Measurements from ENCODE around the gene SSBP2. TPM values are rescaled to one million over a fixed set of nuclear protein-coding genes. Genes with fewer than 3 reads are reported as not detected.

Gene SSBP2
- total RNA-seq, 4 donors from 2014 or later = 45.3 to 83.1 (median 61.7) TPM

DNA sequence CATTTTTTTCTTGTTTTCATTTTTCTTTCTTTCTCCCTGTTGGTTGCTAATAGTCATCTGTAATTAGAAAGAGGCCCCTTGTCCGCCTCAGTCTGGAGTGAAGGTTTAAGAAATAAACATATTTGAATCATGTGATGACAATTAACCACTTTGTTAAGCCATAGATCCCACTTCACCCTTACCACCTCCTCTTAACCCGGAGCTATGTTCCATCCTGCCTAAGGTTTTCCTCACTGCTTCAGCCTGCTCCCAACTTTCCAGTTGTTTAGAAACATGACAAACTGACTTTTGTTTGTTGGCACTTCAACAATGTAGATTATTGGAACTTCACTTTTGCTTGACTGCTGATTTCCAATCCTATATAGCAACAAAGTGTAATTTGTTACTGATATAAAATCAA lies 37.4 kb upstream of the SSBP2 start:
- H3K4me3 ChIP-seq (ENCODE audit: low read depth, poor library complexity, severe bottlenecking) = no peak overlapping the region
- DNase-seq (ENCODE audit: low spot score in 2 of 2) = no peak
- intact Hi-C loops (cut with DNase I; ENCODE audit: low total_unique reads) = loop anchor here (5.0 to 10.0 kb wide), 2 partner anchors 36 to 66 kb away; partner anchors contain the start of gene SSBP2
- 24 to 47% methylated on average over 2 of the region's 2 CpGs for WGBS, 2 donors
- no peak for TF ChIP-seq POLR2A (IDR thresholded peaks at IDR 0.05)
- no peak for TF ChIP-seq CTCF (IDR thresholded peaks at IDR 0.05)

DNA sequence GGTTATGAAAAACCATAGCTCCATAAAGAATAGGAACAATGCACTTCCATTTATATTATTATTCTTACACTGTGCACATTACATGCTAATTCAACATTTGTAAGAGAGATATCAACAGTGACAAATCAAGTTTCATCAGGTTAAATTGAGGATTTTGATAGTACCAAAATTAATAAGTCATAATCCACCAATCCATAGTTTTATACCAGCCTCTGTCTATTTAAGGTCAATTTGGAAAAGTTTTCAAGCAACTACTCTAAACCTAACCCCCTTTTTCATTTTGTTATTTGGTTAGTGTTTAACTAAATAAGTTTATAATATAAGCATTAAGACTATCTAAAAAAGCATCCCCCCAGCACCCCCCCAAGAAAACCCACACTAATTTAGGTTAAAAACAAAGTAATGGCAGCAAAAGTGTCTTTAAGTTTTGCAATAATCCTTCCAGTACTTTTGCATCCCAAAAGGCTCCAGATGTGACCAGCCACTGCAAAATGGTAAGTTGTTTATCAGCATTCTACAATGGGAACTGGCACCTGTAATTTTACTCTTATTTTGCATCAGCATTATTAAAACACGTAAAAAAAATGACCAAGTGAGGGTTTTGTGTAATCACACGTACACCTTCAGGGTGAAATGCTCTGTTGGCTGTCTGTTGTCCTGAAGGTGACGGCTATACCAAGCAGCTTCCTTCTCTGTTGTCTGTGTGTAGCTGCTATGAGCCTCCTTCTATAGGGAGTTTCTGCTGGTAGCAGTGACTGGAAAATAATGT lies 36.8 kb upstream of the SSBP2 start:
- intact Hi-C loops (cut with DNase I; ENCODE audit: low total_unique reads) = loop anchor here (5.0 to 10.0 kb wide), 2 partner anchors 35 to 67 kb away; partner anchors contain the start of gene SSBP2
- DNase-seq (ENCODE audit: low spot score in 2 of 2) = peak; percentile 85 to 92
- no peak for TF ChIP-seq POLR2A (IDR thresholded peaks at IDR 0.05)
- no peak for TF ChIP-seq CTCF (IDR thresholded peaks at IDR 0.05)
- H3K4me3 ChIP-seq (ENCODE audit: low read depth, poor library complexity, severe bottlenecking) = no peak overlapping the region
- 7 to 11% methylated on average over 3 of the region's 3 CpGs for WGBS, 2 donors

DNA sequence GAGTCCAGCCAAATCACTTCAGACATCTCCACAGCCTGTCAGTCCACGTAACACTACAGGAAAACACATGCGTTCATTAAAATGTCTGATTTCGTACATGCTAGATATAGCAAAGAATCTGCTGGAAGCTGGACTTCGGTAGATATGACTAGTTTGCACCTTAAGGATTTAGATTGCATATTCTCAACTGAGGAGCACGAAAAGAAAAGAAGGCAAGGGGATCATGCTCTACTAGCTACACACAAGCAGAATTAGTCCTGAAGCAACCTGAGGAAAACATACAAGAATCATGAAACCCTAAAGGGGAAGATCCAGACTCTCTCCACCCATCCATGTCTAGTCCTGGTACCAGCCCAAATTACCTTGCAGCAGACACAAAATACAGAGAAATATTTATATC lies 36.1 kb upstream of the SSBP2 start:
- 45 to 49% methylated on average over 5 of the region's 5 CpGs for WGBS, 2 donors
- intact Hi-C loops (cut with DNase I; ENCODE audit: low total_unique reads) = loop anchor here (5.0 to 10.0 kb wide), 2 partner anchors 35 to 68 kb away; partner anchors contain the start of gene SSBP2
- TF ChIP-seq CTCF (IDR thresholded peaks at IDR 0.05) (no peak), POLR2A (IDR thresholded peaks at IDR 0.05) (no peak)
- DNase-seq (ENCODE audit: low spot score in 2 of 2) = no peak
- no peak overlapping the region for H3K4me3 ChIP-seq (ENCODE audit: low read depth, poor library complexity, severe bottlenecking)

DNA sequence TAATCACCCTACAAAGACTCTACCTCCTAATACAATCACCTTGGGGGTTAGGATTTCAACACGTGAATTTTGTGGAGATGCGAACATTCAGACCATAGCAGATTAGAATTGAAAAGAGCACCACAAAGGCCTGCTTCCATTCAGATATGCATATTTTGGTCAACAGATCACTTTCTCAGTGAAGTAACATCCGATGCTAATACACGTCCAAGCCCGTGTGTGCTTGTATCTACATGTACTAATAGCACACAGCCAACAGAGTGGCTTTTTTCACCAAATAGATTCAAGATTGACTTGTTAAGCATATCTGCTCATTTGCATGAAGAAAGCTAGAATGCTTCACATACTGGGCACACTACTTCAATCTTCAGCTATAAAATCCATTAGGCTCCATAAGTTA lies 35.6 kb upstream of the SSBP2 start:
- intact Hi-C loops (cut with DNase I; ENCODE audit: low total_unique reads) = loop anchor here (5.0 to 10.0 kb wide), 2 partner anchors 34 to 68 kb away; partner anchors contain the start of gene SSBP2
- H3K4me3 ChIP-seq (ENCODE audit: low read depth, poor library complexity, severe bottlenecking) = no peak overlapping the region
- WGBS, 2 donors = 62 to 65% methylated on average over 5 of the region's 5 CpGs
- DNase-seq (ENCODE audit: low spot score in 2 of 2) = peak in 1 of 2 donors; percentile 58
- TF ChIP-seq POLR2A (IDR thresholded peaks at IDR 0.05) = no peak

GRCh38 chr5:81785322-81785721 lies 34.4 kb upstream of the SSBP2 start:
- WGBS, 2 donors = 48 to 66% methylated on average over 4 of the region's 4 CpGs
- DNase-seq (ENCODE audit: low spot score in 2 of 2) = no peak
- intact Hi-C loops (cut with DNase I; ENCODE audit: low total_unique reads) = loop anchor here (5.0 to 10.0 kb wide), 2 partner anchors 33 to 69 kb away; partner anchors contain the start of gene SSBP2
- TF ChIP-seq POLR2A (IDR thresholded peaks at IDR 0.05) = no peak
- no peak for TF ChIP-seq CTCF (IDR thresholded peaks at IDR 0.05)
- H3K4me3 ChIP-seq (ENCODE audit: low read depth, poor library complexity, severe bottlenecking) = no peak overlapping the region

DNA sequence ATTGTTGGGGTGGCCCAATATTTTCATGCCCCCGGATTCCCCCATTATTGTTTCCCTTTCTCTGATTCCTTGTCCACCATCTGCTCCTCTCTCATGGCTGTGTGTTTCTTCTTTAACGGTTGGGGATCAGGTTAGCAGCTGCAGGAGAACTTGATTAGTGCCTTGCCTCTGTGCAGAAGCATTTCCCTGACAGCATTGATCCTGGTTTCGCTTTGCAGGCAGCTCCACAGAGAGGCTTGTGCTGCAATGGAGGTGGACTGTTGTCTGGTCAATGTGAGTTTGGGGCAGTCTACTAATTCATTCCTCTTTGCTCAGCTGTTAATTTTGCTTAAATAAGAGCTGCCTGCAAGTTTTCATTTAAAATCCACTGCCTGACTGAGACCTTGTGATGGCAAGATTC lies 32.5 kb upstream of the SSBP2 start:
- intact Hi-C loops (cut with DNase I; ENCODE audit: low total_unique reads) = loop anchor here (10.0 kb wide), 1 partner anchor 71 kb away; no protein-coding TSS in a partner anchor
- H3K4me3 ChIP-seq (ENCODE audit: low read depth, poor library complexity, severe bottlenecking) = no peak overlapping the region
- TF ChIP-seq CTCF (IDR thresholded peaks at IDR 0.05) (no peak), POLR2A (IDR thresholded peaks at IDR 0.05) (no peak)
- WGBS, 2 donors = 57 to 61% methylated on average over 3 of the region's 3 CpGs
- DNase-seq (ENCODE audit: low spot score in 2 of 2) = no peak
